DOHH2 (cell line): ENCODE data around the gene RB1.

Experiments
- CTCF ChIP-seq: fragments of 200-600 bp; sonication (generic); IDR thresholded peaks from one replicate; pipeline ENCODE4 v1.5.1; 2014; ENCODE audit warnings: antibody characterized with exemption, mild to moderate bottlenecking, low read depth, low read length; ENCODE audit not compliant: poor library complexity, severe bottlenecking
- EZH2phosphoT487 ChIP-seq: fragments of 200-600 bp; sonication (generic); IDR thresholded peaks from 2 replicates; pipeline ENCODE4 v1.6.1; 2017; ENCODE audit warnings: borderline replicate concordance, mild to moderate bottlenecking, antibody characterized with exemption, low read length, moderate library complexity, mixed read lengths

GRCh38 chr13:48377857-48378256 is 74.3 kb downstream of the RB1 start:
- TF ChIP-seq CTCF = no peak
- no peak for TF ChIP-seq EZH2phosphoT487
